ENCODE results near the gene ZFYVE26.
"Not testable (repeated sequence)": the region's sequence is repeated elsewhere in the genome, so short reads cannot be mapped to it uniquely, and the experiment has no call there.

The ZFYVE26 gene

GRCh38 chr14:67705211-67705610, 111.2 kb downstream of the ZFYVE26 start:
- DNase-seq: no peak

GRCh38 chr14:67704484-67705089, 111.8 kb downstream of the ZFYVE26 start:
- DNase-seq: no peak

- no peak for DNase-seq
Observed at GRCh38 chr14:67703997-67704396, 112.4 kb downstream of the ZFYVE26 start.

- DNase-seq: not testable (repeated sequence)
Observed at GRCh38 chr14:67701492-67701891, 114.9 kb downstream of the ZFYVE26 start, which contains the start of gene RDH12. Gene RDH12 (plus strand): TSS chr14:67701886. CDS start chr14:67722643, 20,757 bp downstream.

- DNase-seq: no peak
Observed at GRCh38 chr14:67698179-67698578, 118.2 kb downstream of the ZFYVE26 start.

GRCh38 chr14:67697006-67697405, 119.4 kb downstream of the ZFYVE26 start:
- DNase-seq: no peak

Data from T1000 (cell line).